Inferior parietal cortex (tissue), 1 donor: ENCODE results near the gene COG1.
"Not testable (repeated sequence)": the region's sequence is repeated elsewhere in the genome, so short reads cannot be mapped to it uniquely, and the experiment has no call there.

Source experiments
- DNase-seq: peaks from one replicate; pipeline ENCODE4 v3.0.0-alpha.2; 2016; ENCODE audit errors: extremely low spot score

COG1 gene

GRCh38 chr17:73192894-73193701 lies at the start of gene COG1:
TSS of gene COG1 (plus strand) at chr17:73193055. CDS start at chr17:73193070, 15 bp downstream.
- DNase-seq: peak; percentile 76

GRCh38 chr17:73144209-73144608 lies 48.6 kb upstream of the COG1 start:
- DNase-seq: not testable (repeated sequence)

- DNase-seq: no peak
These were observed 47.2 kb upstream of the COG1 start for GRCh38 chr17:73145641-73146040.

- DNase-seq: not testable (repeated sequence)
These were observed 45.1 kb upstream of the COG1 start for GRCh38 chr17:73147791-73148190.

- no peak for DNase-seq
These were observed 44.1 kb upstream of the COG1 start for GRCh38 chr17:73148540-73149334.

- DNase-seq: not testable (repeated sequence)
These were observed 42.1 kb upstream of the COG1 start for GRCh38 chr17:73150622-73151300.

GRCh38 chr17:73151916-73152632 lies 40.8 kb upstream of the COG1 start:
- no peak for DNase-seq

GRCh38 chr17:73155410-73156165 lies 37.3 kb upstream of the COG1 start:
- DNase-seq: no peak

GRCh38 chr17:73156166-73156840 lies 36.6 kb upstream of the COG1 start:
- peak; percentile 70 for DNase-seq

GRCh38 chr17:73156887-73157520 lies 35.9 kb upstream of the COG1 start:
- no peak for DNase-seq

- DNase-seq: no peak
These were observed 35.3 kb upstream of the COG1 start for GRCh38 chr17:73157521-73157890.

GRCh38 chr17:73158133-73158532 lies 34.7 kb upstream of the COG1 start:
- DNase-seq: no peak

GRCh38 chr17:73160980-73161630 lies 31.8 kb upstream of the COG1 start:
- no peak for DNase-seq

GRCh38 chr17:73163043-73163442 lies 29.8 kb upstream of the COG1 start:
- no peak for DNase-seq

GRCh38 chr17:73165616-73166404 lies 27.0 kb upstream of the COG1 start:
- DNase-seq: no peak

GRCh38 chr17:73166731-73167581 lies 25.9 kb upstream of the COG1 start:
- DNase-seq: no peak

- DNase-seq: no peak
These were observed 24.2 kb upstream of the COG1 start for GRCh38 chr17:73168667-73169066.

- DNase-seq: no peak
These were observed 22.5 kb upstream of the COG1 start for GRCh38 chr17:73170324-73170723.
